Fibroblast of lung (primary cell): ENCODE data around the gene RXFP2. TPM values are rescaled to one million over a fixed set of nuclear protein-coding genes. Genes with fewer than 3 reads are reported as not detected.

ENCODE experiments used
- DNase-seq, 2 donors: peaks; one replicate each; pipeline versions ENCODE4 v3.0.0 to v3.0.0-alpha.2; 2010; ENCODE audit warnings: low read depth in 2 of 2
- H2AFZ ChIP-seq: 2 replicates; pipeline ENCODE4 v1.5.1; 2012; ENCODE audit warnings: low read length, control low read depth, inconsistent platforms
- H3K27ac ChIP-seq: 2 replicates; pipeline ENCODE4 v1.5.1; 2011; ENCODE audit warnings: low read length, control low read depth; ENCODE audit not compliant: insufficient read depth
- H3K27me3 ChIP-seq: 2 replicates; pipeline ENCODE4 v1.5.1; 2011; ENCODE audit warnings: mild to moderate bottlenecking, low read length; ENCODE audit not compliant: control insufficient read depth, insufficient read depth
- H3K36me3 ChIP-seq: 2 replicates; pipeline ENCODE4 v1.5.1; 2011; ENCODE audit warnings: low read length; ENCODE audit not compliant: control insufficient read depth, insufficient read depth
- H3K4me1 ChIP-seq: 2 replicates; pipeline ENCODE4 v1.5.1; 2011; ENCODE audit warnings: low read length; ENCODE audit not compliant: control insufficient read depth, insufficient read depth; ENCODE audit errors: extremely low read depth
- H3K4me2 ChIP-seq: 2 replicates; pipeline ENCODE4 v1.5.1; 2011; ENCODE audit warnings: low read length, control low read depth; ENCODE audit not compliant: insufficient read depth; ENCODE audit errors: extremely low read depth
- H3K4me3 ChIP-seq, 4 experiments: fragments of 200-600 bp in 1 of 4; sonication (generic) in 1 of 4; replicated peaks in 1 of 4; 2 replicates each; pipeline ENCODE4 v1.5.1; 2011 to 2016; ENCODE audit warnings: low read length in 4 of 4, low read depth in 3 of 4, mild to moderate bottlenecking in 3 of 4, control low read depth in 2 of 4, inconsistent platforms in 1 of 4, mixed read lengths in 1 of 4; ENCODE audit not compliant: insufficient read depth in 1 of 4; ENCODE audit errors: control extremely low read depth in 1 of 4
- H3K79me2 ChIP-seq: 2 replicates; pipeline ENCODE4 v1.5.1; 2012; ENCODE audit warnings: mild to moderate bottlenecking, low read length, inconsistent platforms; ENCODE audit not compliant: control insufficient read depth, insufficient read depth
- H3K9ac ChIP-seq: 2 replicates; pipeline ENCODE4 v1.5.1; 2011; ENCODE audit warnings: mild to moderate bottlenecking, low read length, control low read depth; ENCODE audit not compliant: insufficient read depth
- H3K9me3 ChIP-seq: 2 replicates; pipeline ENCODE4 v1.5.1; 2012; ENCODE audit warnings: low read depth, low read length; ENCODE audit not compliant: control insufficient read depth, insufficient read depth
- H4K20me1 ChIP-seq: 2 replicates; pipeline ENCODE4 v1.5.1; 2011; ENCODE audit warnings: low read length; ENCODE audit not compliant: control insufficient read depth, insufficient read depth; ENCODE audit errors: extremely low read depth
- CTCF ChIP-seq, 2 donors: IDR thresholded peaks in 1 of 2; conservative IDR thresholded peaks in 1 of 2; 1 replicate in 1 of 2; 2 replicates in 1 of 2; pipeline ENCODE4 v1.5.1; 2011 to 2012; ENCODE audit warnings: low read length in 2 of 2, control low read depth in 1 of 2, inconsistent platforms in 1 of 2, low read depth in 1 of 2, mild to moderate bottlenecking in 1 of 2
- EZH2 ChIP-seq: IDR thresholded peaks from 2 replicates; pipeline ENCODE4 v1.5.1; 2012; ENCODE audit warnings: low read length, control low read depth, mild to moderate bottlenecking; ENCODE audit errors: missing control alignments
- polyA plus RNA-seq, 2 donors: library from polyadenylated mRNA; depleted of rRNA in 1 of 2; stranded (reverse) in 1 of 2; unstranded in 1 of 2; fragments of >200 nt; gene quantifications; 2 replicates each; pipeline ENCODE4 v1.2.1, GENCODE V29; 2011 to 2012; ENCODE audit warnings: missing spikeins in 1 of 2
- total RNA-seq: library from RNA; depleted of rRNA; stranded (reverse); fragments of >200 nt; gene quantifications from 2 replicates; pipeline ENCODE4 v1.2.1, GENCODE V29; 2014

Gene RXFP2
- total and polyA plus RNA-seq, 2 donors (not counting 1 experiment from before 2014, with no cell fraction given), result not detected

- Histone ChIP-seq H3K27ac (no peak overlapping the region), H3K36me3 (no peaks in the 10 kb centered on the region), H3K79me2 (no peaks in the 10 kb centered on the region), H3K27me3 (peaks cover 15% of the 10 kb centered on the region), H3K4me1 (no peaks in the 10 kb centered on the region), H3K4me3 (no peak overlapping the region), H2AFZ (no peak overlapping the region), H4K20me1 (no peaks in the 10 kb centered on the region), H3K9ac (no peak overlapping the region), H3K4me2 (no peak overlapping the region), H3K9me3 (no peaks in the 10 kb centered on the region)
- TF ChIP-seq EZH2 (no peak), CTCF (conservative IDR thresholded peaks at IDR 0.05 in 1 of 2, IDR thresholded peaks at IDR 0.05 in 1 of 2; ENCODE audit: low read depth in 1 of 2, low read length in 2 of 2) (no peak)
- DNase-seq, result no peak
Measured at GRCh38 chr13:31843044-31843443, 103.7 kb downstream of the RXFP2 start.

GRCh38 chr13:31846182-31846938, 107.0 kb downstream of the RXFP2 start:
- no peaks in the 10 kb centered on the region for H3K36me3 ChIP-seq
- peak overlapping the region; percentile 56 for H3K9ac ChIP-seq
- peak overlapping the region; percentile 52 for H2AFZ ChIP-seq
- peak; percentile 74 to 86 for DNase-seq
- H3K4me2 ChIP-seq, result peak overlapping the region; percentile 83
- H3K4me1 ChIP-seq, result no peaks in the 10 kb centered on the region
- H3K27me3 ChIP-seq, result peaks cover 12% of the 10 kb centered on the region
- peak overlapping the region; percentile 56 to 65 (median 62) for H3K4me3 ChIP-seq
- H4K20me1 ChIP-seq, result no peaks in the 10 kb centered on the region
- H3K79me2 ChIP-seq, result no peaks in the 10 kb centered on the region
- H3K27ac ChIP-seq, result no peak overlapping the region
- TF ChIP-seq CTCF (conservative IDR thresholded peaks at IDR 0.05 in 1 of 2, IDR thresholded peaks at IDR 0.05 in 1 of 2; ENCODE audit: low read depth in 1 of 2, low read length in 2 of 2) (no peak), EZH2 (no peak)
- no peaks in the 10 kb centered on the region for H3K9me3 ChIP-seq

GRCh38 chr13:31846961-31847752, 107.8 kb downstream of the RXFP2 start:
- Histone ChIP-seq H2AFZ (no peak overlapping the region), H3K79me2 (no peaks in the 10 kb centered on the region), H3K9ac (peak overlapping the region; percentile 56), H3K4me2 (peak overlapping the region; percentile 65), H3K4me3 (peak overlapping the region; percentile 22 to 65 (median 54)), H3K4me1 (no peaks in the 10 kb centered on the region), H4K20me1 (no peaks in the 10 kb centered on the region), H3K27ac (no peak overlapping the region), H3K27me3 (peaks cover 12% of the 10 kb centered on the region), H3K9me3 (no peaks in the 10 kb centered on the region), H3K36me3 (no peaks in the 10 kb centered on the region)
- DNase-seq, result no peak
- no peak for TF ChIP-seq EZH2
- TF ChIP-seq CTCF (conservative IDR thresholded peaks at IDR 0.05 in 1 of 2, IDR thresholded peaks at IDR 0.05 in 1 of 2; ENCODE audit: low read depth in 1 of 2, low read length in 2 of 2), result no peak
